ENCODE measurements around the gene PRPF19. TPM values are rescaled to one million over a fixed set of nuclear protein-coding genes. Genes with fewer than 3 reads are reported as not detected.
A peak's percentile ranks its signal among the peaks of the same experiment; 100 is the strongest.

Gene PRPF19
- total and polyA plus RNA-seq, 9 of the 15 experiments (the other 6 are each of a cell fraction or from before 2014, with no cell fraction given) = 9.4 to 212 (median 73.2) TPM

DNA sequence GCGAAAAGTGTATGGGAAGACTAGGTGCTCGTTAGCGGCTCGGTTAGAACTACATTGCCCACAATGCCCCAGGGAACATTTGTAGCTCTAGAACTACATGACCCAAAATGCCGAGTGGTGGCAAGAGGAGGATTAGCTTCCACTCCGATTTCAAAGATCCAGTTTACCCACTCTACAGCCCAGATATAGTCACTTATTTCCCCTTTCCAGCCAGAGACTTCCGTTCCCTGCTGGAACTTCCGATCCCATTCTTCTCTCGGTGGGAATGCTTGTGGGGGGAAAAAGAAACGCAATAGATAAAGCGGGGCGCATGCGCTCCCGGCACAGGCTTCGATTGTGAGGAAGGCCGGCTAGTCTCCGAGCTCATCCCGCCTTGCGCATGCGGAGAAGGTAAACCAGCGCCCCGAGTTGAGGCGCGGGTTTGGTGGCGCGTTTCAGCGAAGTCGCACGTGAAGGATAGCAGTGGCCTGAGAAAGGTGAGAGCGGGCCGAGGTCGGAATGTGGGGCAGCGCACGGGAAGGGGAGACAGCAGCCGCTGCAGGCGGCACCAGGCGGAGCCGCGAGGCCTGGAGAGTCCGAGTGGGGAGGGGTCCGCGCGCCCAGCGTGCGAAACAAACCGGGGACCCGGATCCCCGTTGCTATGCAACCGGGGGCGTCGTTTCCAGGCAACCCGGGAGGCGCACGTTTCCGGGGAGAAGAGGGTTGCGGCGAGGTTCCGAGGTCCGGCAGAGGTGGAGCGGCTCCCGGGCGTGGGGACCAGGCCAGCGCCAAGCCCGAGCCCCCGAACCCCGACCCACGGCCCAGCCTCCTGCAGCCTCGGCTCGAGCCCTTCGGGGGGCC is 7.6 kb upstream of the PRPF19 start, which contains the start of gene TMEM109 (continued):
- TF ChIP-seq ZKSCAN8 (CRISPR knock-in tag; IDR thresholded peaks at IDR 0.05) (peak; percentile 16; the same call in 1 of the 2 replicates), SMC3 (conservative IDR thresholded peaks at IDR 0.05; ENCODE audit: insufficient read depth, low read depth, low read length) (no peak), HDAC2 (IDR thresholded peaks at IDR 0.05) (0 out of 2 replicates have a peak, but pooled peaks have one; percentile 76), ATF1 (CRISPR knock-in tag; IDR thresholded peaks at IDR 0.05) (no peak), ATF1 (tag; IDR thresholded peaks at IDR 0.05) (peak; percentile 73), BCL6 (CRISPR knock-in tag; IDR thresholded peaks at IDR 0.05) (0 out of 2 replicates have a peak, but pooled peaks have one; percentile 65), SMAD2 (IDR thresholded peaks at IDR 0.05; ENCODE audit: low read depth, low read length) (no peak), SAFB2 (IDR thresholded peaks at IDR 0.05; ENCODE audit: borderline replicate concordance, low read depth, low read length, severe bottlenecking) (no peak), ZNF561 (CRISPR knock-in tag; conservative IDR thresholded peaks at IDR 0.05) (no peak), SIX5 (IDR thresholded peaks at IDR 0.05; ENCODE audit: borderline replicate concordance in 1 of 2, insufficient read depth in 1 of 2, low read depth in 1 of 2, low read length in 2 of 2) (peak; percentile 89 to 93), ZSCAN32 (CRISPR knock-in tag; IDR thresholded peaks at IDR 0.05) (no peak), RCOR1 (IDR thresholded peaks at IDR 0.05; ENCODE audit: borderline replicate concordance in 1 of 2, low read depth in 2 of 2, low read length in 2 of 2) (no peak), TEAD1 (CRISPR knock-in tag; IDR thresholded peaks at IDR 0.05) (peak in 1 of 2 experiments; percentile 85; a peak in 3 of 4 replicates), HDAC3 (IDR thresholded peaks at IDR 0.05; ENCODE audit: borderline replicate concordance, partially characterized antibody) (no peak), TRIM24 (IDR thresholded peaks at IDR 0.05) (no peak), GATA2 (CRISPR knock-in tag; IDR thresholded peaks at IDR 0.05) (peak; percentile 45; the same call in 1 of the 2 replicates), RBBP5 (IDR thresholded peaks at IDR 0.05; ENCODE audit: borderline replicate concordance, insufficient read depth, low read length, poor library complexity, severe bottlenecking) (peak; percentile 61), NFXL1 (CRISPR knock-in tag; IDR thresholded peaks at IDR 0.05) (0 out of 2 replicates have a peak, but pooled peaks have one; percentile 38)
- TF ChIP-seq, protein P1, sequence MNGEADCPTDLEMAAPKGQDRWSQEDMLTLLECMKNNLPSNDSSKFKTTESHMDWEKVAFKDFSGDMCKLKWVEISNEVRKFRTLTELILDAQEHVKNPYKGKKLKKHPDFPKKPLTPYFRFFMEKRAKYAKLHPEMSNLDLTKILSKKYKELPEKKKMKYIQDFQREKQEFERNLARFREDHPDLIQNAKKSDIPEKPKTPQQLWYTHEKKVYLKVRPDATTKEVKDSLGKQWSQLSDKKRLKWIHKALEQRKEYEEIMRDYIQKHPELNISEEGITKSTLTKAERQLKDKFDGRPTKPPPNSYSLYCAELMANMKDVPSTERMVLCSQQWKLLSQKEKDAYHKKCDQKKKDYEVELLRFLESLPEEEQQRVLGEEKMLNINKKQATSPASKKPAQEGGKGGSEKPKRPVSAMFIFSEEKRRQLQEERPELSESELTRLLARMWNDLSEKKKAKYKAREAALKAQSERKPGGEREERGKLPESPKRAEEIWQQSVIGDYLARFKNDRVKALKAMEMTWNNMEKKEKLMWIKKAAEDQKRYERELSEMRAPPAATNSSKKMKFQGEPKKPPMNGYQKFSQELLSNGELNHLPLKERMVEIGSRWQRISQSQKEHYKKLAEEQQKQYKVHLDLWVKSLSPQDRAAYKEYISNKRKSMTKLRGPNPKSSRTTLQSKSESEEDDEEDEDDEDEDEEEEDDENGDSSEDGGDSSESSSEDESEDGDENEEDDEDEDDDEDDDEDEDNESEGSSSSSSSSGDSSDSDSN (IDR thresholded peaks at IDR 0.05; ENCODE audit: borderline replicate concordance in 1 of 2, low read depth in 2 of 2, low read length in 2 of 2) = 0 out of 4 replicates have a peak, but pooled peaks of 1 of the 2 experiments have one; percentile 39
- TF ChIP-seq, protein P2, sequence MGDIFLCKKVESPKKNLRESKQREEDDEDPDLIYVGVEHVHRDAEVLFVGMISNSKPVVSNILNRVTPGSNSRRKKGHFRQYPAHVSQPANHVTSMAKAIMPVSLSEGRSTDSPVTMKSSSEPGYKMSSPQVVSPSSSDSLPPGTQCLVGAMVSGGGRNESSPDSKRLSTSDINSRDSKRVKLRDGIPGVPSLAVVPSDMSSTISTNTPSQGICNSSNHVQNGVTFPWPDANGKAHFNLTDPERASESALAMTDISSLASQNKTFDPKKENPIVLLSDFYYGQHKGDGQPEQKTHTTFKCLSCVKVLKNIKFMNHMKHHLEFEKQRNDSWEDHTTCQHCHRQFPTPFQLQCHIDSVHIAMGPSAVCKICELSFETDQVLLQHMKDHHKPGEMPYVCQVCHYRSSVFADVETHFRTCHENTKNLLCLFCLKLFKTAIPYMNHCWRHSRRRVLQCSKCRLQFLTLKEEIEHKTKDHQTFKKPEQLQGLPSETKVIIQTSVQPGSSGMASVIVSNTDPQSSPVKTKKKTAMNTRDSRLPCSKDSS (IDR thresholded peaks at IDR 0.05; ENCODE audit: low read depth, partially characterized antibody) = no peak
- TF ChIP-seq, protein P3, sequence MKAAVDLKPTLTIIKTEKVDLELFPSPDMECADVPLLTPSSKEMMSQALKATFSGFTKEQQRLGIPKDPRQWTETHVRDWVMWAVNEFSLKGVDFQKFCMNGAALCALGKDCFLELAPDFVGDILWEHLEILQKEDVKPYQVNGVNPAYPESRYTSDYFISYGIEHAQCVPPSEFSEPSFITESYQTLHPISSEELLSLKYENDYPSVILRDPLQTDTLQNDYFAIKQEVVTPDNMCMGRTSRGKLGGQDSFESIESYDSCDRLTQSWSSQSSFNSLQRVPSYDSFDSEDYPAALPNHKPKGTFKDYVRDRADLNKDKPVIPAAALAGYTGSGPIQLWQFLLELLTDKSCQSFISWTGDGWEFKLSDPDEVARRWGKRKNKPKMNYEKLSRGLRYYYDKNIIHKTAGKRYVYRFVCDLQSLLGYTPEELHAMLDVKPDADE (conservative IDR thresholded peaks at IDR 0.05; ENCODE audit: control insufficient read depth, low read depth, low read length) = peak; percentile 57
